Stomach (tissue), 4 donors: Measurements from ENCODE around the gene UBQLN4.

Experiments
- EP300 ChIP-seq: sonication (generic); formaldehyde crosslinking; IDR thresholded peaks from one replicate; pipeline ENCODE4 v1.6.1; 2017; ENCODE audit warnings: antibody characterized with exemption
- POLR2A ChIP-seq, 4 donors: fragments of 450-650 bp; IDR thresholded peaks; one replicate each; pipeline ENCODE4 v1.6.1; 2016; ENCODE audit warnings: antibody characterized with exemption in 4 of 4, control low read depth in 2 of 4, mild to moderate bottlenecking in 1 of 4, moderate library complexity in 1 of 4
- POLR2AphosphoS5 ChIP-seq, 3 donors: sonication (generic); formaldehyde crosslinking; IDR thresholded peaks; one replicate each; pipeline ENCODE4 v1.6.1; 2016; ENCODE audit warnings: antibody characterized with exemption in 3 of 3
- TF ChIP-seq, protein P1 (sequence below), 7 experiments: fragments of 450-650 bp in 4 of 7; fragments of 200-600 bp in 3 of 7; sonication (generic) in 3 of 7; IDR thresholded peaks; one replicate each; pipeline ENCODE4 v1.5.1; 2016 to 2019; ENCODE audit warnings: antibody characterized with exemption in 7 of 7, control low read depth in 2 of 7, mild to moderate bottlenecking in 1 of 7

DNA sequence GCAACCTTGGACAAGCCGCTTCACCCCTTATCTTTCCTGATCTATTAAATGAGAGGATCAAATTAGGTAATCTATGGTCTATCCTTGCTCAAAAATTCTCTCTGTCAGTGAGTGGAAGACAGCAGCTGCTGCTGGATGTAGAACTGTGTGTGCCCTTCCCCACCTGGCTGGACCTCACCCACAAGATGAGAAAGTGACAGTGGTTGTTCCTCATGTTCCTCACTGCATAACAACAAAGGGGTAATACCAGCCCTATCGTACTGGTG lies 49.7 kb downstream of the UBQLN4 start:
- TF ChIP-seq, protein P1, sequence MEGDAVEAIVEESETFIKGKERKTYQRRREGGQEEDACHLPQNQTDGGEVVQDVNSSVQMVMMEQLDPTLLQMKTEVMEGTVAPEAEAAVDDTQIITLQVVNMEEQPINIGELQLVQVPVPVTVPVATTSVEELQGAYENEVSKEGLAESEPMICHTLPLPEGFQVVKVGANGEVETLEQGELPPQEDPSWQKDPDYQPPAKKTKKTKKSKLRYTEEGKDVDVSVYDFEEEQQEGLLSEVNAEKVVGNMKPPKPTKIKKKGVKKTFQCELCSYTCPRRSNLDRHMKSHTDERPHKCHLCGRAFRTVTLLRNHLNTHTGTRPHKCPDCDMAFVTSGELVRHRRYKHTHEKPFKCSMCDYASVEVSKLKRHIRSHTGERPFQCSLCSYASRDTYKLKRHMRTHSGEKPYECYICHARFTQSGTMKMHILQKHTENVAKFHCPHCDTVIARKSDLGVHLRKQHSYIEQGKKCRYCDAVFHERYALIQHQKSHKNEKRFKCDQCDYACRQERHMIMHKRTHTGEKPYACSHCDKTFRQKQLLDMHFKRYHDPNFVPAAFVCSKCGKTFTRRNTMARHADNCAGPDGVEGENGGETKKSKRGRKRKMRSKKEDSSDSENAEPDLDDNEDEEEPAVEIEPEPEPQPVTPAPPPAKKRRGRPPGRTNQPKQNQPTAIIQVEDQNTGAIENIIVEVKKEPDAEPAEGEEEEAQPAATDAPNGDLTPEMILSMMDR (IDR thresholded peaks at IDR 0.05) = no peak
- no peak for TF ChIP-seq POLR2A (IDR thresholded peaks at IDR 0.05)
- TF ChIP-seq EP300 = no peak
- no peak for TF ChIP-seq POLR2AphosphoS5 (IDR thresholded peaks at IDR 0.05)
